H1 (cell line): Measurements from ENCODE around the gene RASGRP4. TPM values are rescaled to one million over a fixed set of nuclear protein-coding genes. Genes with fewer than 3 reads are reported as not detected.

Experiments
- CTCF ChIA-PET: fragments of 300-600 bp; sonication (Branson Sonifier 250); formaldehyde crosslinking; loops from one replicate; lab custom pipeline; 2021; ENCODE audit not compliant: partially characterized antibody; lab: Charles Lee
- POLR2A ChIA-PET: fragments of 300-600 bp; sonication (Branson Sonifier 250); formaldehyde crosslinking; loops from one replicate; lab custom pipeline; 2021; ENCODE audit warnings: inconsistent platforms; ENCODE audit not compliant: partially characterized antibody; lab: Charles Lee
- DNase-seq, 2 experiments: peaks; one replicate each; pipeline versions ENCODE4 v3.0.0 to v3.0.0-alpha.2; 2010 to 2022; ENCODE audit warnings: low spot score in 2 of 2, low read depth in 1 of 2, mixed read lengths in 1 of 2
- FAIRE-seq: peaks from 2 replicates; lab custom pipeline; 2011; peaks lifted over from hg19 to GRCh38; lab: Jason Lieb, UNC
- H2AFZ ChIP-seq: 2 replicates; pipeline ENCODE4 v1.8.1; 2012; ENCODE audit warnings: low read length, inconsistent platforms
- H2AK5ac ChIP-seq: 2 replicates; pipeline ENCODE4 v1.6.1; 2013; ENCODE audit warnings: low read depth, low read length
- H2BK120ac ChIP-seq: replicated peaks from 2 replicates; pipeline ENCODE3; 2013; ENCODE audit warnings: low read depth, low read length, inconsistent platforms
- H2BK12ac ChIP-seq: 2 replicates; pipeline ENCODE4 v1.6.1; 2013; ENCODE audit warnings: low read depth, low read length
- H2BK15ac ChIP-seq: 2 replicates; pipeline ENCODE4 v1.6.1; 2013; ENCODE audit warnings: low read length
- H2BK20ac ChIP-seq: 2 replicates; pipeline ENCODE4 v1.6.1; 2013; ENCODE audit warnings: low read length
- H2BK5ac ChIP-seq: 2 replicates; pipeline ENCODE4 v1.6.1; 2013; ENCODE audit warnings: low read depth, low read length
- H3K14ac ChIP-seq: 2 replicates; pipeline ENCODE4 v1.6.1; 2013; ENCODE audit warnings: inconsistent platforms; ENCODE audit not compliant: insufficient read length
- H3K18ac ChIP-seq: 2 replicates; pipeline ENCODE4 v1.6.1; 2013; ENCODE audit warnings: low read length; ENCODE audit errors: extremely low read depth
- H3K23ac ChIP-seq: 2 replicates; pipeline ENCODE4 v1.6.1; 2013; ENCODE audit warnings: inconsistent platforms; ENCODE audit not compliant: insufficient read length
- H3K23me2 ChIP-seq: 2 replicates; pipeline ENCODE4 v1.6.1; 2013; ENCODE audit warnings: low read depth, low read length
- H3K27ac ChIP-seq: 2 replicates; pipeline ENCODE4 v1.6.1; 2011; ENCODE audit warnings: low read depth, low read length, inconsistent platforms
- H3K27me3 ChIP-seq, 4 experiments: replicated peaks in 1 of 4; 1 replicate in 1 of 4; 2 replicates in 3 of 4; pipeline versions ENCODE4 v1.6.1 to v1.8.1; 2011 to 2013; ENCODE audit warnings: low read length in 3 of 4, mild to moderate bottlenecking in 3 of 4, inconsistent platforms in 2 of 4, mixed read lengths in 2 of 4, moderate library complexity in 1 of 4; ENCODE audit not compliant: control insufficient read depth in 3 of 4, insufficient read depth in 3 of 4; ENCODE audit errors: extremely low read depth in 1 of 4
- H3K36me3 ChIP-seq, 4 experiments: 2 replicates each; pipeline versions ENCODE4 v1.6.1 to v1.8.1; 2011 to 2013; ENCODE audit warnings: mild to moderate bottlenecking in 4 of 4, low read length in 3 of 4, moderate library complexity in 2 of 4, control low read depth in 1 of 4, inconsistent platforms in 1 of 4; ENCODE audit not compliant: insufficient read depth in 4 of 4, control insufficient read depth in 2 of 4
- H3K4ac ChIP-seq: replicated peaks from 2 replicates; pipeline ENCODE3; 2013; ENCODE audit warnings: low read length, low read depth, mixed read lengths, inconsistent platforms; ENCODE audit not compliant: insufficient read length
- H3K4me1 ChIP-seq, 4 experiments: replicated peaks in 1 of 4; 1 replicate in 1 of 4; 2 replicates in 3 of 4; pipeline versions ENCODE4 v1.6.1 to v1.8.1; 2011 to 2013; ENCODE audit warnings: low read length in 3 of 4, inconsistent platforms in 2 of 4, mixed read lengths in 1 of 4; ENCODE audit not compliant: insufficient read depth in 4 of 4, control insufficient read depth in 3 of 4
- H3K4me2 ChIP-seq, 2 experiments: 2 replicates each; pipeline versions ENCODE4 v1.6.1 to v1.8.1; 2011 to 2013; ENCODE audit warnings: low read depth in 2 of 2, low read length in 2 of 2, control low read depth in 1 of 2, inconsistent platforms in 1 of 2, mild to moderate bottlenecking in 1 of 2; ENCODE audit not compliant: insufficient read depth in 1 of 2
- H3K4me3 ChIP-seq, 4 experiments: fragments of 200-600, 300-600 bp in 1 of 4; sonication (generic), shearing (Covaris generic), sonication (Bioruptor Twin) in 1 of 4; 2 replicates each; pipeline versions ENCODE4 v1.5.1 to v1.8.1; 2011 to 2016; ENCODE audit warnings: low read length in 4 of 4, low read depth in 3 of 4, control low read depth in 2 of 4, inconsistent platforms in 2 of 4, mild to moderate bottlenecking in 2 of 4, mixed read lengths in 1 of 4, moderate library complexity in 1 of 4; ENCODE audit not compliant: insufficient read depth in 2 of 4; ENCODE audit errors: extremely low read depth in 1 of 4
- H3K56ac ChIP-seq: replicated peaks from 2 replicates; pipeline ENCODE3; 2013; ENCODE audit warnings: low read depth, mild to moderate bottlenecking, mixed read lengths, low read length, inconsistent platforms; ENCODE audit not compliant: insufficient read length
- H3K79me1 ChIP-seq: 2 replicates; pipeline ENCODE4 v1.6.1; 2013; ENCODE audit warnings: low read depth, low read length, control low read depth
- H3K79me2 ChIP-seq, 2 experiments: 2 replicates each; pipeline versions ENCODE4 v1.6.1 to v1.8.1; 2012 to 2013; ENCODE audit warnings: low read length in 2 of 2, mild to moderate bottlenecking in 2 of 2, inconsistent platforms in 1 of 2; ENCODE audit not compliant: insufficient read depth in 2 of 2, control insufficient read depth in 1 of 2
- H3K9ac ChIP-seq, 4 experiments: replicated peaks in 1 of 4; 1 replicate in 1 of 4; 2 replicates in 3 of 4; pipeline versions ENCODE4 v1.6.1 to v1.8.1; 2011 to 2013; ENCODE audit warnings: low read depth in 3 of 4, low read length in 3 of 4, control low read depth in 2 of 4, mild to moderate bottlenecking in 2 of 4, moderate library complexity in 2 of 4, inconsistent platforms in 1 of 4; ENCODE audit errors: extremely low read depth in 1 of 4
- H3K9me3 ChIP-seq, 2 experiments: 2 replicates each; pipeline versions ENCODE4 v1.6.1 to v1.8.1; 2012 to 2013; ENCODE audit warnings: mild to moderate bottlenecking in 2 of 2, moderate library complexity in 2 of 2, control low read depth in 1 of 2, inconsistent platforms in 1 of 2, low read depth in 1 of 2, low read length in 1 of 2, mixed read lengths in 1 of 2; ENCODE audit not compliant: insufficient read depth in 2 of 2
- H4K20me1 ChIP-seq, 2 experiments: replicated peaks in 1 of 2; 2 replicates each; pipeline versions ENCODE3 to v1.8.1; 2011 to 2013; ENCODE audit warnings: inconsistent platforms in 2 of 2, low read length in 2 of 2, mild to moderate bottlenecking in 1 of 2; ENCODE audit not compliant: insufficient read depth in 2 of 2, control insufficient read depth in 1 of 2
- H4K5ac ChIP-seq: 2 replicates; pipeline ENCODE4 v1.6.1; 2013; ENCODE audit warnings: low read length, low read depth, mixed read lengths, inconsistent platforms; ENCODE audit not compliant: insufficient read length
- H4K8ac ChIP-seq: 2 replicates; pipeline ENCODE4 v1.8.0; 2013; ENCODE audit warnings: mild to moderate bottlenecking, moderate library complexity, low read length, inconsistent platforms; ENCODE audit not compliant: insufficient read depth; ENCODE audit errors: extremely low read depth
- H4K91ac ChIP-seq: replicated peaks from 2 replicates; pipeline ENCODE3; 2013; ENCODE audit warnings: low read length, mixed read lengths, inconsistent platforms; ENCODE audit not compliant: insufficient read length
- ASH2L ChIP-seq: fragments of 200-600, 300-600 bp; sonication (generic); IDR thresholded peaks from one replicate; pipeline ENCODE4 v1.7.1; 2017; ENCODE audit warnings: low read length
- EP300 ChIP-seq, 2 experiments: IDR thresholded peaks; 1 replicate in 1 of 2; 2 replicates in 1 of 2; pipeline ENCODE4 v1.6.1; 2011 to 2012; ENCODE audit warnings: low read depth in 2 of 2, low read length in 2 of 2, mild to moderate bottlenecking in 2 of 2, borderline replicate concordance in 1 of 2, inconsistent platforms in 1 of 2, moderate library complexity in 1 of 2
- JUN ChIP-seq: IDR thresholded peaks from 2 replicates; pipeline ENCODE4 v1.6.1; 2011; ENCODE audit warnings: low read depth, mild to moderate bottlenecking, improper control_type of control experiment, low read length
- RBBP5 ChIP-seq: IDR thresholded peaks from 2 replicates; pipeline ENCODE4 v1.7.1; 2012; ENCODE audit warnings: low read depth, mild to moderate bottlenecking, inconsistent platforms, low read length, moderate library complexity, borderline replicate concordance
- SP1 ChIP-seq: IDR thresholded peaks from 2 replicates; pipeline ENCODE4 v1.6.1; 2011; ENCODE audit warnings: low read depth, low read length
- TEAD4 ChIP-seq: IDR thresholded peaks from 2 replicates; pipeline ENCODE4 v1.6.1; 2012; ENCODE audit warnings: low read depth, low read length, inconsistent platforms, mixed read lengths
- WGBS, 2 experiments: shearing (Covaris generic) in 1 of 2; methylation state at CpG; one replicate each; pipeline versions ENCODE4 v1.1.6 to v1.1.7; 2013 to 2015; ENCODE audit warnings: low lambda C conversion rate in 2 of 2, mixed read lengths in 2 of 2, inconsistent platforms in 1 of 2, low coverage in 1 of 2, missing lambda C conversion rate in 1 of 2; ENCODE audit not compliant: insufficient replicate concordance in 2 of 2, insufficient coverage in 1 of 2, insufficient read length in 1 of 2; ENCODE audit errors: extremely low coverage in 1 of 2, missing lambda C conversion rate in 1 of 2; 5-methylcytosine and 5-hydroxymethylcytosine counted together
- polyA plus RNA-seq, 7 experiments: library from polyadenylated mRNA; depleted of rRNA in 3 of 7; stranded (reverse) in 5 of 7; unstranded in 2 of 7; fragments of >200 nt in 5 of 7; fragments of 200-250 nt in 2 of 7; gene quantifications; 1 replicate in 5 of 7; 2 replicates in 1 of 7; 4 replicates in 1 of 7; pipeline versions ENCODE4 v1.2.1 to v1.2.3, GENCODE V29; 2011 to 2013; ENCODE audit warnings: missing spikeins in 2 of 7, mixed read lengths in 2 of 7
- total RNA-seq: library from RNA; stranded (reverse); fragmentation: NEBNext Ultra II Directional; extraction: Animal tissue kit (Norgen Biotek cat#: 25700); gene quantifications from 2 replicates; pipeline ENCODE4 v1.2.1, GENCODE V29; 2021

RASGRP4 gene
- total and polyA plus RNA-seq, 2 of the 8 experiments (the other 6 are each of a cell fraction or from before 2014, with no cell fraction given), result 1.9 to 3.1 TPM

DNA sequence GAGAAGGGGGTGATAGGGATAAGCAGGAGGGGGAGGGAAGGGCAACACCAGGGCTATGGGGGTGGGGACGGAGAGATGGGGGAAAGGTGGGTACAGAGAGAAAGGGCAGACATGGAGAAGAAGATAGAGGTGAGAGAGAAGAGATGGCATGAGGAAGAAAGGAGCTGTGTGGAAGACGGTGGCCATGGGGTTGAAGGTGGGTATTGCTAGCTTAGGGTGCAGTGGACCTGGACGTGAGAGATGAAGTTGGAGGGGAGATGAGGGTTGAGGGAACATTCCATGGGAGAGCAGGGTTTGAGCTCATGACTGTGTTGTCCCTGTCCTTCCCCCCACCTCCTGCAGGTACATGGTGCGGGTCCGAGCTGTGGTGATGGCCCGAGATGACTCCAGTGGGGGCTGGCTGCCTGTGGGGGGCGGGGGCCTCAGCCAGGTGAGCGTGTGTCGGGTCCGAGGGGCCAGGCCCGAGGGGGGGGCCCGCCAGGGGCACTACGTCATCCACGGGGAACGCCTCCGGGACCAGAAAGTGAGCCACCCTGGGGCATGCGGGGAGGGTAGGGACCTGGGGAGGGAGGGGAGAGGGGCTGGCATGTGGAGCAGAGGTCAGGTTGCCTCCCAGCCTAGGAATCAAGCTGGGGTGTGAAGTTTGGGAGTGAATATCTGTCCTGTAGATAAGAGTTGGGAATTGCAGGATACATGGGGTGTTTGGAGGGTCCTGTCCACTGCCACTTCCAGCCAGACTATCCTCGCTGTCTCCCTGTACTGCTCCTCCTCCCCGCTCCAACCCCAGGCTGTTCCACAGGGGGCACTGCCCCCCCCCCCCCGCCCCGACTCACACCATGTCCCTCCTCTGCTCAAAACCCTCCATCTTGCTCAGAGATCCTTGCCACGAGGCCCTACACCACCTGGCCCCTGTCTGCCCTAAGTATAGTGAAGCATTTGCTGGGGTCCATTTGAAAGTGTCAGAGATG lies 35.8 kb downstream of the RASGRP4 start:
- H2AK5ac ChIP-seq, result 0 out of 2 replicates have a peak overlapping the region, but pooled peaks have one; percentile 41
- no peak overlapping the region for H3K4ac ChIP-seq
- H2BK12ac ChIP-seq, result peak overlapping the region; percentile 70; the same call in 1 of the 2 replicates
- DNase-seq (no peak), FAIRE-seq (no peak)
- no peaks in the 10 kb centered on the region; a peak in 2 of 7 replicates for H3K27me3 ChIP-seq
- H4K91ac ChIP-seq, result peak overlapping the region; percentile 99
- TF ChIP-seq RBBP5 (no peak), EP300 (IDR thresholded peaks at IDR 0.05; ENCODE audit: borderline replicate concordance in 1 of 2, low read depth in 2 of 2, low read length in 2 of 2) (peak in 1 of 2 experiments; percentile 88; a peak in 1 of 3 replicates), JUN (no peak), SP1 (no peak), ASH2L (no peak), TEAD4 (no peak)
- H2BK5ac ChIP-seq, result peak overlapping the region; percentile 86; the same call in 1 of the 2 replicates
- H3K36me3 ChIP-seq, result peaks cover 2 to 14% (median 5%) of the 10 kb centered on the region in 4 experiments; a peak in 2 of 8 replicates
- peaks cover 0 to 7% of the 10 kb centered on the region in 2 experiments; a peak in 2 of 4 replicates for H3K79me2 ChIP-seq
- H3K4me2 ChIP-seq, result peak overlapping the region; percentile 86 to 92
- H4K8ac ChIP-seq, result peak overlapping the region; percentile 28; the same call in 1 of the 2 replicates
- peak overlapping the region in 1 of 4 experiments; percentile 34; a peak in 1 of 7 replicates for H3K9ac ChIP-seq
- H3K23ac ChIP-seq, result no peak overlapping the region
- peaks cover 10 to 22% (median 14%) of the 10 kb centered on the region in 4 experiments for H3K4me1 ChIP-seq
- no peak overlapping the region for H3K14ac ChIP-seq
- 58% methylated on average over 5 of the region's 22 CpGs; no CpG with 5 or more reads in 1 of the 2 experiments for WGBS, 2 experiments
- no peak overlapping the region for H2AFZ ChIP-seq
- H2BK20ac ChIP-seq, result no peak overlapping the region
- peak overlapping the region; percentile 81 for H2BK120ac ChIP-seq
- no peak overlapping the region for H3K56ac ChIP-seq
- peaks cover 4% of the 10 kb centered on the region; the same call in 1 of the 2 replicates for H3K79me1 ChIP-seq
- peaks cover 12% of the 10 kb centered on the region for H3K23me2 ChIP-seq
- POLR2A ChIA-PET, result interaction anchor here (0.6 to 4.3 kb wide), 7 partner anchors 11 to 165 kb away, joined by 3 to 38 read pairs (median 3); partner anchors contain the start of genes FAM98C, PSMD8 and RASGRP4
- peaks cover 0 to 3% of the 10 kb centered on the region in 2 experiments for H4K20me1 ChIP-seq
- no peak overlapping the region for H4K5ac ChIP-seq
- peak overlapping the region; percentile 66 for H2BK15ac ChIP-seq
- H3K4me3 ChIP-seq, result peak overlapping the region; percentile 29 to 95 (median 68)
- no peaks in the 10 kb centered on the region for H3K9me3 ChIP-seq
- CTCF ChIA-PET, result interaction anchor here (0.6 to 0.8 kb wide), 2 partner anchors 24 to 79 kb away, joined by 3 read pairs; no protein-coding TSS in a partner anchor
- H3K27ac ChIP-seq, result no peak overlapping the region
- no peak overlapping the region; the same call in none of the 2 replicates for H3K18ac ChIP-seq
